Activated CD4-positive, alpha-beta memory T cell treated with anti-CD3 and anti-CD28 coated beads for 36 hours (primary cell): ENCODE results near the gene MYH14. TPM values are rescaled to one million over a fixed set of nuclear protein-coding genes. Genes with fewer than 3 reads are reported as not detected.

Experiments used
- CTCF ChIA-PET: fragments of 350-600 bp; sonication (Branson Sonifier 250); formaldehyde crosslinking; loops from one replicate; lab custom pipeline; 2021; ENCODE audit warnings: antibody characterized with exemption, inconsistent platforms; lab: Charles Lee
- POLR2A ChIA-PET: fragments of 350-600 bp; sonication (Branson Sonifier 250); formaldehyde crosslinking; loops from one replicate; lab custom pipeline; 2021; ENCODE audit warnings: antibody characterized with exemption; lab: Charles Lee
- DNase-seq: peaks from one replicate; pipeline ENCODE4 v3.0.0-alpha.2; 2020
- H3K27ac Mint-ChIP-seq: one replicate; pipeline ENCODE4 v1.8.0; 2021; ENCODE audit warnings: mixed read lengths
- H3K27me3 Mint-ChIP-seq: one replicate; pipeline ENCODE4 v1.8.0; 2021; ENCODE audit warnings: mixed read lengths
- H3K36me3 Mint-ChIP-seq: one replicate; pipeline ENCODE4 v1.8.0; 2021; ENCODE audit warnings: mixed read lengths
- H3K4me1 Mint-ChIP-seq: one replicate; pipeline ENCODE4 v1.8.0; 2021; ENCODE audit warnings: low read depth, mixed read lengths
- H3K4me3 Mint-ChIP-seq: one replicate; pipeline ENCODE4 v1.8.0; 2021; ENCODE audit warnings: mild to moderate bottlenecking, mixed read lengths
- H3K9me3 Mint-ChIP-seq: one replicate; pipeline ENCODE4 v1.8.0; 2021; ENCODE audit warnings: mixed read lengths
- intact Hi-C: fragments of 100-400 bp; cut with micrococcal nuclease; formaldehyde crosslinking; loops from one replicate; pipeline ENCODE4 v1.15.1; 2023
- total RNA-seq, 2 experiments: library from RNA; stranded (reverse); gene quantifications; one replicate each; pipeline ENCODE4 v1.2.3, GENCODE V29; 2021

MYH14 gene
- total RNA-seq, 2 experiments from 2014 or later, result not detected

GRCh38 chr19:50252111-50252886 is 48.9 kb downstream of the MYH14 start:
- CTCF ChIA-PET, result interaction anchor here (0.7 to 1.4 kb wide), 14 partner anchors 11 to 670 kb away, joined by 3 to 9 read pairs (median 3); no protein-coding TSS in a partner anchor
- peak; percentile 57 for DNase-seq

GRCh38 chr19:50252887-50253268 is 49.5 kb downstream of the MYH14 start:
- peaks cover 21% of the 10 kb centered on the region for H3K9me3 Mint-ChIP-seq
- intact Hi-C loops, result loop anchor here (2.0 to 5.0 kb wide), 3 partner anchors 74 to 208 kb away; partner anchors contain the start of genes KCNC3 and NAPSA
- no peaks in the 10 kb centered on the region for H3K4me1 Mint-ChIP-seq
- no peak for DNase-seq
- ChIA-PET POLR2A (no interaction called here), CTCF (interaction anchor here (0.7 to 1.4 kb wide), 13 partner anchors 11 to 669 kb away, joined by 3 to 9 read pairs (median 3); no protein-coding TSS in a partner anchor)
- no peaks in the 10 kb centered on the region for H3K36me3 Mint-ChIP-seq
- no peak overlapping the region for H3K27ac Mint-ChIP-seq
- peaks cover 20% of the 10 kb centered on the region for H3K27me3 Mint-ChIP-seq
- H3K4me3 Mint-ChIP-seq, result no peak overlapping the region

More at GRCh38 chr19:50252111-50252886, 48.9 kb downstream of the MYH14 start:
- no peak overlapping the region for H3K4me3 Mint-ChIP-seq
- H3K4me1 Mint-ChIP-seq, result no peaks in the 10 kb centered on the region
- intact Hi-C loops, result loop anchor here (2.0 to 5.0 kb wide), 3 partner anchors 75 to 209 kb away; partner anchors contain the start of genes KCNC3 and NAPSA
- no peaks in the 10 kb centered on the region for H3K36me3 Mint-ChIP-seq
- peaks cover 19% of the 10 kb centered on the region for H3K27me3 Mint-ChIP-seq
- POLR2A ChIA-PET, result no interaction called here
- peaks cover 21% of the 10 kb centered on the region for H3K9me3 Mint-ChIP-seq
- no peak overlapping the region for H3K27ac Mint-ChIP-seq

GRCh38 chr19:50255115-50255514 is 51.7 kb downstream of the MYH14 start:
- intact Hi-C loops, result no loop called here
- CTCF ChIA-PET, result interaction anchor here (0.7 to 1.5 kb wide), 5 partner anchors 12 to 208 kb away, joined by 3 to 5 read pairs (median 3); partner anchors contain the start of gene KCNC3
- Mint-ChIP-seq H3K9me3 (peaks cover 21% of the 10 kb centered on the region), H3K27me3 (peaks cover 20% of the 10 kb centered on the region), H3K4me1 (no peaks in the 10 kb centered on the region), H3K4me3 (no peak overlapping the region), H3K27ac (no peak overlapping the region), H3K36me3 (no peaks in the 10 kb centered on the region)
- POLR2A ChIA-PET, result no interaction called here
- no peak for DNase-seq

GRCh38 chr19:50257141-50257540 is 53.7 kb downstream of the MYH14 start:
- DNase-seq, result no peak
- intact Hi-C loops, result no loop called here
- CTCF ChIA-PET, result interaction anchor here (1.8 kb wide), 1 partner anchor 108 kb away, joined by 4 read pairs; no protein-coding TSS in a partner anchor
- Mint-ChIP-seq H3K4me1 (no peaks in the 10 kb centered on the region), H3K27me3 (peaks cover 18% of the 10 kb centered on the region), H3K4me3 (no peak overlapping the region), H3K36me3 (no peaks in the 10 kb centered on the region), H3K9me3 (peaks cover 17% of the 10 kb centered on the region), H3K27ac (no peak overlapping the region)
- POLR2A ChIA-PET, result no interaction called here

- DNase-seq, result peak; percentile 32
- Mint-ChIP-seq H3K27me3 (peaks cover 15% of the 10 kb centered on the region), H3K27ac (no peak overlapping the region), H3K9me3 (peaks cover 3% of the 10 kb centered on the region), H3K4me3 (no peak overlapping the region), H3K4me1 (no peaks in the 10 kb centered on the region), H3K36me3 (no peaks in the 10 kb centered on the region)
- intact Hi-C loops, result no loop called here
- ChIA-PET POLR2A (no interaction called here), CTCF (interaction anchor here (1.3 kb wide), 2 partner anchors 10 to 202 kb away, joined by 3 to 5 read pairs; no protein-coding TSS in a partner anchor)
Measured at GRCh38 chr19:50258918-50259372, 55.5 kb downstream of the MYH14 start.

- CTCF ChIA-PET, result no interaction called here
- H3K27ac Mint-ChIP-seq, result no peak overlapping the region
Measured at GRCh38 chr19:50261446-50261970, 58.1 kb downstream of the MYH14 start.

GRCh38 chr19:50263176-50263575 is 59.8 kb downstream of the MYH14 start:
- Mint-ChIP-seq H3K27me3 (peaks cover 9% of the 10 kb centered on the region), H3K36me3 (no peaks in the 10 kb centered on the region), H3K4me1 (no peaks in the 10 kb centered on the region), H3K4me3 (no peak overlapping the region), H3K9me3 (no peaks in the 10 kb centered on the region), H3K27ac (no peak overlapping the region)
- intact Hi-C loops, result no loop called here
- ChIA-PET CTCF (no interaction called here), POLR2A (no interaction called here)
- no peak for DNase-seq

More at GRCh38 chr19:50261446-50261970, 58.1 kb downstream of the MYH14 start:
- intact Hi-C loops, result no loop called here
- no peaks in the 10 kb centered on the region for H3K9me3 Mint-ChIP-seq
- no peaks in the 10 kb centered on the region for H3K36me3 Mint-ChIP-seq
- POLR2A ChIA-PET, result no interaction called here
- no peak for DNase-seq
- H3K27me3 Mint-ChIP-seq, result peaks cover 5% of the 10 kb centered on the region
- no peaks in the 10 kb centered on the region for H3K4me1 Mint-ChIP-seq
- no peak overlapping the region for H3K4me3 Mint-ChIP-seq

- H3K36me3 Mint-ChIP-seq, result no peaks in the 10 kb centered on the region
- CTCF ChIA-PET, result interaction anchor here (0.6 to 1.3 kb wide), 3 partner anchors 12 to 64 kb away, joined by 3 read pairs; partner anchors contain the start of gene KCNC3
- H3K27ac Mint-ChIP-seq, result no peak overlapping the region
- DNase-seq, result peak; percentile 13
- POLR2A ChIA-PET, result no interaction called here
- H3K4me3 Mint-ChIP-seq, result no peak overlapping the region
- intact Hi-C loops, result no loop called here
- H3K4me1 Mint-ChIP-seq, result no peaks in the 10 kb centered on the region
- H3K9me3 Mint-ChIP-seq, result no peaks in the 10 kb centered on the region
- peaks cover 11% of the 10 kb centered on the region for H3K27me3 Mint-ChIP-seq
Measured at GRCh38 chr19:50264483-50265186, 61.2 kb downstream of the MYH14 start.

- H3K4me3 Mint-ChIP-seq, result no peak overlapping the region
- no peaks in the 10 kb centered on the region for H3K36me3 Mint-ChIP-seq
- H3K27ac Mint-ChIP-seq, result no peak overlapping the region
- CTCF ChIA-PET, result interaction anchor here (0.6 to 1.2 kb wide), 2 partner anchors 18 to 306 kb away, joined by 3 to 4 read pairs; no protein-coding TSS in a partner anchor
- peaks cover 11% of the 10 kb centered on the region for H3K27me3 Mint-ChIP-seq
- H3K4me1 Mint-ChIP-seq, result no peaks in the 10 kb centered on the region
- H3K9me3 Mint-ChIP-seq, result no peaks in the 10 kb centered on the region
- intact Hi-C loops, result no loop called here
- POLR2A ChIA-PET, result no interaction called here
- DNase-seq, result no peak
Measured at GRCh38 chr19:50266041-50266440, 62.6 kb downstream of the MYH14 start.

- DNase-seq, result peak; percentile 61
- ChIA-PET POLR2A (no interaction called here), CTCF (interaction anchor here (1.2 kb wide), 1 partner anchor 19 kb away, joined by 3 read pairs; no protein-coding TSS in a partner anchor)
- Mint-ChIP-seq H3K27me3 (peaks cover 11% of the 10 kb centered on the region), H3K36me3 (no peaks in the 10 kb centered on the region), H3K27ac (no peak overlapping the region), H3K4me1 (no peaks in the 10 kb centered on the region), H3K4me3 (no peak overlapping the region), H3K9me3 (no peaks in the 10 kb centered on the region)
- intact Hi-C loops, result no loop called here
Measured at GRCh38 chr19:50266896-50267295, 63.5 kb downstream of the MYH14 start.

GRCh38 chr19:50268041-50268440 is 64.6 kb downstream of the MYH14 start:
- CTCF ChIA-PET, result interaction anchor here (1.0 to 1.5 kb wide), 3 partner anchors 9 to 147 kb away, joined by 3 to 5 read pairs (median 3); no protein-coding TSS in a partner anchor
- H3K27ac Mint-ChIP-seq, result no peak overlapping the region
- intact Hi-C loops, result no loop called here

More at GRCh38 chr19:50268041-50268440, 64.6 kb downstream of the MYH14 start:
- no peak for DNase-seq
- Mint-ChIP-seq H3K9me3 (no peaks in the 10 kb centered on the region), H3K27me3 (peaks cover 16% of the 10 kb centered on the region), H3K4me3 (no peak overlapping the region), H3K4me1 (no peaks in the 10 kb centered on the region), H3K36me3 (no peaks in the 10 kb centered on the region)
- POLR2A ChIA-PET, result no interaction called here
